CD4-positive, alpha-beta T cell treated with Interleukin-17A for 4 hours (primary cell): ENCODE results near the gene ACOT6.
A peak's percentile ranks its signal among the peaks of the same experiment; 100 is the strongest.
"Not testable (repeated sequence)": the region's sequence is repeated elsewhere in the genome, so short reads cannot be mapped to it uniquely, and the experiment has no call there.

Experiments
- DNase-seq: peaks from one replicate; pipeline ENCODE4 v3.0.0-alpha.2; 2020; ENCODE audit warnings: mixed read lengths

The ACOT6 gene

DNA sequence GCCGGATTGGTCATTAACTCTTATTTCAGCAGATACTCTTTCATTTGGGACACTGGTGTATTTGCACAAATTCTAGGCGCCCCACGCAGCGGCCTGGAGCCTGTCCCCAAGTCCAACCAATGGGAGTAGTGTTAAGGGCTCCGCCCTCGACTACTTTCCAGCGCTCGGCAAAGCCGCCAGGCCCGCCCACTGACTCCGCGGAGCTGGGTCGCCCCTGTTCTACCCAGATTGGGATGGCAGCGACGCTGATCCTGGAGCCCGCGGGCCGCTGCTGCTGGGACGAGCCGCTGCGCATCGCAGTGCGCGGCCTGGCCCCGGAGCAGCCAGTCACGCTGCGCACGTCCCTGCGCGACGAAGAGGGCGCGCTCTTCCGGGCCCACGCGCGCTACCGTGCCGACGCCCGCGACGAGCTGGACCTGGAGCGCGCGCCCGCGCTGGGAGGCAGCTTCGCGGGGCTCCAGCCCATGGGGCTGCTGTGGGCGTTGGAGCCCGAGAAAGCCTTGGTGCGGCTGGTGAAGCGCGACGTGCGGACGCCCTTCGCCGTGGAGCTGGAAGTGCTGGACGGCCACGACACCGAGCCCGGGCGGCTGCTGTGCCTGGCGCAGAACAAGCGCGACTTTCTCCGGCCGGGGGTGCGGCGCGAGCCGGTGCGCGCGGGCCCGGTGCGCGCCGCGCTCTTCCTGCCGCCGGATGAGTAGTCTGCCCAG, at the start of gene ACOT6:
Gene ACOT6, plus strand, starts transcription at position 179 of the 707 bp plus-strand sequence. Its CDS starts 55 bp downstream, at position 234.
- peak; percentile 78 for DNase-seq

DNA sequence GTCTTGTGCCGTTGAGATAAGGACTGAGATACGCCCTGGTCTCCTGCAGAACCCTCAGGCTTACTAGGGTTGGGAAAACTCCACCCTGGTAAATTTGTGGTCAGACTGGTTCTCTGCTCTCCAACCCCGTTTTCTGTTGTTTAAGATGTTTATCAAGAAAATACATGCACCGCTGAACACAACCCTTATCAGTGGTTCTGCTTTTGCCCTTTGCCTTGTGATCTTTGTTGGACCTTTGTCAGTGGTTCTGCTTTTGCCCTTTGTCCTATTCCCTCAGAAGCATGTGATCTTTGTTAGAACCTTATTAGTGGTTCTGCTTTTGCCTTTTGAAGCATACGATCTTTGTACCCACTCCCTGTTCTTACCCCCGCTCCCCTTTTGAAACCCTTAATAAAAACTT, 49.6 kb upstream of the ACOT6 start:
- DNase-seq, result not testable (repeated sequence)

DNA sequence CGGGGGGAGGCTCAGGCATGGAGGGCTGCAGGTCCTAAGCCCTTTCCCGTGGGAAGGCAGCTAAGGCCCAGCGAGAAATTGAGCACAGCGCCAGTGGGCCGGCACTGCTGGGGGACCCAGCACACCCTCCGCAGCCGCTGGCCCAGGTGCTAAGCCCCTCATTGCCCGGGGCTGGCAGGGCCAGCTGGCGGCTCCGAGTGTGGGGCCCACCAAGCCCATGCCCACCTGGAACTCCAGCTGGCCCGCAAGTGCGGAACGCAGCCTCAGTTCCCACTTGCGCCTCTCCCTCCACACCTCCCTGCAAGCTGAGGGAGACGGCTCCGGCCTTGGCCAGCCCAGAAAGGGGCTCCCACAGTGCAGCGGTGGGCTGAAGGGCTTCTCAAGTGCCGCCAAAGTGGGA, 45.9 kb upstream of the ACOT6 start:
- DNase-seq, result not testable (repeated sequence)

DNA sequence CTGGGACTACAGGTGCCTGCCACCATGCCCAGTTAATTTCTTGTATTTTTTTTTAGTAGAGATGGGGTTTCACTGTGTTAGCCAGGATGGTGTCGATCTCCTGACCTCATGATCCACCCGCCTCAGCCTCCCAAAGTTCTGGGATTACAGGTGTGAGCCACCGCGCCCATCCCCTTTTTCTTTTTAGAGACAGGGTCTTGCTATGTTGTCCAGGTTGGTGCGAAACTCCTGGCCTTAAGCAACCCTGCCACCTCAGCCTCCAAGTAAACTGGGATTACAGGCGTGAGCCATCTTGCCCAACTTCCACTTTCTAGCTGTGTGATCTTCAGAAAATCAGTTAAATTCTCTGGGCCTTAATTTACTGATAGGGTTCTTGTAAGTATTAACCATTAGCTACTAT, 45.4 kb upstream of the ACOT6 start:
- not testable (repeated sequence) for DNase-seq

GRCh38 chr14:73567358-73567757, 45.0 kb upstream of the ACOT6 start:
- DNase-seq, result no peak

DNA sequence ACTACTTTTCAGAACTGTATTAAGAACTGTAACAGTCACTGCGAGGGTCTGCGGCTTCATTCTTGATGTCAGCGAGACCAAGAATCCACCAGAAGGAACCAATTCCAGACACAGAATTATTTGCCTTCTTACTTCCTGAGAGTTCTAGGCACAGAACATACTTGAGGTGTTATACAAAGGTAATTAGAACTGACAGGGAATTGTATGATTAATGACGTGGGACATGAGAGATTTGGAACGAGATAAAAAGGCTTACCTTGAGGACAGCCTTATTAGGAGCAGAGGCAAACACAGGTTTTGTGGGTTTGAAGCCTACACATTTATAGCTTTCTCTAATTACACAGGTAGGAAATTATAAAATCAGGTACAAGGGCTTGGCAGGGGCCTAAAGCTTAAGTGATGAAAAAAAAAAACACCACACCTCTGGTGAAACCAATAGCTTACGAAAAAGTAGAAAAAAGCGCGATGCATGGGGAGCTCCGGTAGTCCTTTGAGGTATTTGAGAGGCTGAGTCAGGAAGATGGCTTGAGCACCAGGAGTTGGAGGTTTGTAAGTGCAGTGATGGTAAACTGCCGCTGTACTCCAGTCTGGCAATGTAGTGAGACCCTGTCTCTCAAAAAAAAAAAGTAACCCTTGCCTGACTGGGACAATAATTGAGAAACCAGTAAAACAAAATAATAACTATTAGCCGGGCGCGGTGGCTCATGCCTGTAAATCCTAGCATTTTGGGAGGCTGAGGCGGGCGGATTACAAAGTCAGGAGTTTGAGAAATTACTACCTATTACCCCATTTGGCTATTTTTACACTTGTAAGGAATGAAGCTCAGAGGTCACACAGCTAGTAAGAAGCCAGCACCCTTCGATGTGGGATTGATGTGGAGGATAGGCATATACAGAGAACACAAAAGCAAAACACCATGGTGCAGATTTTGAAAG, 44.1 kb upstream of the ACOT6 start:
- DNase-seq, result peak; percentile 52

GRCh38 chr14:73568886-73569184, 43.5 kb upstream of the ACOT6 start:
- DNase-seq, result not testable (repeated sequence)

DNA sequence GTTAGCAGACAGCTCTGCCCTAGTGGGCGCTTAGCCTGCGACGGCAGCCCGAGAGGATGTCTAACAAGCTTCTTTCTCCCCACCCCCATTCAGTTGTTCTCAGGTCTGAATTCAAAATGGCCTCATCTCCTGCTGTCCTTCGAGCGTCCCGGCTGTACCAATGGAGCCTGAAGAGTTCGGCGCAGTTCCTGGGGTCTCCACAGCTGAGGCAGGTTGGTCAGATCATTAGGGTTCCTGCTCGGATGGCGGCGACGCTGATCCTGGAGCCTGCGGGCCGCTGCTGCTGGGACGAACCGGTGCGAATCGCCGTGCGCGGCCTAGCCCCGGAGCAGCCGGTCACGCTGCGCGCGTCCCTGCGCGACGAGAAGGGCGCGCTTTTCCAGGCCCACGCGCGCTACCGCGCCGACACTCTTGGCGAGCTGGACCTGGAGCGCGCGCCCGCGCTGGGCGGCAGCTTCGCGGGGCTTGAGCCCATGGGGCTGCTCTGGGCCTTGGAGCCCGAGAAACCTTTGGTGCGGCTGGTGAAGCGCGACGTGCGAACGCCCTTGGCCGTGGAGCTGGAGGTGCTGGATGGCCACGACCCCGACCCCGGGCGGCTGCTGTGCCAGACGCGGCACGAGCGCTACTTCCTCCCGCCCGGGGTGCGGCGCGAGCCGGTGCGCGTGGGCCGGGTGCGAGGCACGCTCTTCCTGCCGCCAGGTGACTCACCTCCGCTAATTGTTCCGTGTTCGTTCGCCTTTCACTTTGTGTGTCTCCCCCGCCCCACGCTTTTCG, 42.9 kb upstream of the ACOT6 start, which contains the start of gene ACOT2:
Gene ACOT2, plus strand, starts transcription at position 29 of the 774 bp plus-strand sequence. Its CDS starts 28 bp downstream, at position 57.
- DNase-seq, result peak; percentile 88

GRCh38 chr14:73570913-73571312, 41.4 kb upstream of the ACOT6 start:
- DNase-seq, result peak; percentile 67

DNA sequence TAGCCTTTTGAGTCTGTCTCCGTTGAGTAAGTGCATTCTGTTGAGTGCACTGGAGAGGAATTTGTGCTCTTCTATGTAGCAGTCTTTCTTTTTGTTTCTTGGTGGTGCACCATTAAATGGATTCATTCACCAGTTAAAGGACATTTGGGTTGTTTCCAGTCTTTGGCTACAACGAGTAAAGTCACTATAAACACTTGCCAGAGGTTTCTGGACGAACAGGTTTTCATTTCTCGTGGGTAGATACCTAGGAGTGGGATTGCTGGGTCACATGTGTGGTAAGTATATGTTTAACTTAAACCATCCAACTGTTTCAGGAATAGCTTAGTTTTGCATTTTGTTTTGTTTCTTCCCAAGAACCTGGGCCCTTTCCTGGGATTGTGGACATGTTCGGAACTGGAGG, 39.3 kb upstream of the ACOT6 start:
- DNase-seq, result not testable (repeated sequence)

- not testable (repeated sequence) for DNase-seq
These were observed 38.6 kb upstream of the ACOT6 start for GRCh38 chr14:73573740-73574139.

DNA sequence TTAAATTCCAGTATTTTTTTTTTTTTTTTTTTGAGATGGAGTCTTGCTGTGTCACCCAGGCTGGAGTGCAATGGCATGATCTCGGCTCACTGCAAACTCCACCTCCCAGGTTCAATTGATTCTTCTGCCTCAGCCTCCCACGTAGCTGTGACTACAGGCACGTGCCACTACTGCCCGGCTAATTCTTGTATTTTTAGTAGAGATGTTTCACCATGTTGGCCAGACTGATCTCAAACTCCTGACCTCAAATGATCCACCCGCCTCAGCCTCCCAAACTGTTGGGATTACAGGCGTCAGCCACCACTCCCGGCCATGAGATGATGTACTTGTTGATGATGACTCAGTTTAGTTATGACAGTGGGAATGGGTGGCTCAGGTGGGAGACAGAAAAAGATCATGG, 38.1 kb upstream of the ACOT6 start:
- not testable (repeated sequence) for DNase-seq

GRCh38 chr14:73576391-73576790, 35.9 kb upstream of the ACOT6 start:
- no peak for DNase-seq

- DNase-seq, result not testable (repeated sequence)
These were observed 35.1 kb upstream of the ACOT6 start for GRCh38 chr14:73577214-73577613.

DNA sequence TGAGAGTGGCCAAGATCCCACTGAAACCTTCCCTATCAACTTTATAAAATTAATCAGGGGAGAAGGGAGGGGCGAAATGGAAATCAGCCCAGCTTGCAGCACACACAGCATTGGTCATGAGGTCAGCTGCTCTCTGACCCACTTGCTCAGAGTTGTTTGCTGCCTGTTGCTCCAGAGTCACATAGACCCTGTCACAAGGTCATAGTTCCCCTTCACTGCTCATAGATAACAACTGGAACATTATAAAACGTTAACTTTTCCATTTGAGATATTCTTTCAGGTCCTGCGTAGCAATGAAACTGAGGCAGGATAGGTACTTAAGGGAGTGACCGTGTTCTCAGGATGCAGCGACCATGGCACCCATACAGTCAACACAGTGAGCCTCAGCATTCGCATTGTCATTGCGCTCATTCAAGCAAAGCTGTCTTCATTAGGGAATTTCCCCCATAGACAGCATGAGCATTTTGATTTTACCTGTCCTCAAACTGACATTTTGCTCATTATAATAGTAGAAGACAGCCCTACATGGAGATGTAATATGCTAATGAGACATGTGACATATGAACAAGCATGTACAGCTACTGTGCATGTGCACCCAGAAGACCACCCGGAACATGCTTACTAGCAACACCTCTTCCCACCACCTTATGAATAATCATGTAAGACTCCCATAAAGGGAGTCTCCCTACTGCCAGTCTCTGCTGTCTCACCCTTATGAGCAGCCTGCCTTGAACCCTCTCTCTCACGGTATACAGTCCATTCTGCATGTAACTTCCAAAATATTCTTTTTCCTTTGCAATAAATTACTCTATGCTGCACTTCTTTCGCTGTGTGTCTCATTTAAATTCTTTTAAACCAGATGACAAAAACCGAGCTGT, 30.0 kb upstream of the ACOT6 start:
- not testable (repeated sequence) for DNase-seq

DNA sequence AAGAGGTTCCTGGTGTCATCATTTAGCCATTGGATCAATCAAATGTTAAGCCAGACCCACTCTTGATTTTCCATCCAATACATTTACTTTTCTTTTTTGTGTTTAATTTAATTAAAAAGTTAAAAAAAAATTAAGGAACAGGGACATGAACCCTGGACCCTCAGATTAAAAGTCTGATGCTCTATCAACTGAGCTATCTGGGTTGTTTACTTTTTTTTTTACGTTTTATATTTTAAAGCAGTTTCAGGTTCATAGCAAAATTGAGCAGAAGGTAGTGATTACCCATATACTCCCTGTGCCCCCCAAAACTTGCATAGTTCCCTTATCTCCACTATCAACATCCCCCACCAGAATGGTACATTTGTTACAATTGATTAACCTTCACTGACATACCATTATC, 23.6 kb upstream of the ACOT6 start:
- no peak for DNase-seq

DNA sequence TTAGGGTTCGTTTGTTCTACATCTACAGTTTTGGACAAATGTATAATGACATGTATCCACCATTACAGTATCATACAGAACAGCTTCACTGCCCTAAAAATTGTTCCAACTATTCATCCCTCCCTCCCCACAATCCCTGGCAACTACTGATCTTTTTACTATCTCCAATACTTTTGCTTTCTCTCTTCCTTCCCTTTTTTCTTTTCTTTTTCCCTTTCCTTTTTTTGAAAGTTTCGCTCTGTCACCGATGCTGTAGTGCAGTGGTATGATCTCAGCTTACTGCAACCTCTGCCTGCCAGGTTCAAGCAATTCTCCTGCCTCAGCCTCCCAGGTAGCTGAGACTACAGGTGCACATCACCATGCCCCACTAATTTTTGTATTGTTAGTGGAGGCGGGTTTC, 23.2 kb upstream of the ACOT6 start:
- DNase-seq, result no peak

DNA sequence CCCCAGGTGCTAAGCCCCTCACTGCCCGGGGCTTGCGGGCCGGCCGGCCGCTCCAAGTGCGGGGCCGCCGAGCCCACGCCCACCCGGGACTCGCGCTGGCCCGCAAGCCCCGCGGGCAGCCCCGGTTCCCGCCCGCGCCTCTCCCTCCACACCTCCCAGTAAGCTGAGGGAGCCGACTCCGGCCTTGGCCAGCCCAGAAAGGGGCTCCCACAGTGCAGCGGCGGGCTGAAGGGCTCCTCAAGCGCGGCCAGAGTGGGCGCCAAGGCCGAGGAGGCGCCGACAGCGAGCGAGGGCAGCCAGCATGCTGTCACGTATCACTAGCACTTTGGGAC, 21.7 kb upstream of the ACOT6 start:
- not testable (repeated sequence) for DNase-seq

DNA sequence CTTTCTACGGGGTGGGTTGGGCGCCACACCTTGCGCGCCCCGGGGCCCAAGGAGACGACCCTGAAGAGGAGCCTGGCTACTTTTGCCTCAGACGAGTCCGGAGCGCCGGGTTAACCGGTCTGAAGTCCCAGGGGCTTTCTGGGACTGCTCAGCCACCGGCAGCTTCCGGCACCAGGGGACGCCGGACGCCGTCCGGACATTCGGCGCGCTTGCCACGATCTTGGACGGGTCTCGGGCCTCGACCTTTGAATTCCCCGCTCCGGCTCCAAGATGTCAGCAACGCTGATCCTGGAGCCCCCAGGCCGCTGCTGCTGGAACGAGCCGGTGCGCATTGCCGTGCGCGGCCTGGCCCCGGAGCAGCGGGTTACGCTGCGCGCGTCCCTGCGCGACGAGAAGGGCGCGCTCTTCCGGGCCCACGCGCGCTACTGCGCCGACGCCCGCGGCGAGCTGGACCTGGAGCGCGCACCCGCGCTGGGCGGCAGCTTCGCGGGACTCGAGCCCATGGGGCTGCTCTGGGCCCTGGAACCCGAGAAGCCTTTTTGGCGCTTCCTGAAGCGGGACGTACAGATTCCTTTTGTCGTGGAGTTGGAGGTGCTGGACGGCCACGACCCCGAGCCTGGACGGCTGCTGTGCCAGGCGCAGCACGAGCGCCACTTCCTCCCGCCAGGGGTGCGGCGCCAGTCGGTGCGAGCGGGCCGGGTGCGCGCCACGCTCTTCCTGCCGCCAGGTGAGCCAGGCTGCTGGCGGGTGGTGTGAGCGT, 20.4 kb upstream of the ACOT6 start, which contains the start of gene ACOT4:
Gene ACOT4, plus strand, starts transcription at position 184 of the 760 bp plus-strand sequence. Its CDS starts 87 bp downstream, at position 271.
- peak; percentile 75 for DNase-seq

- no peak for DNase-seq
These were observed 17.8 kb upstream of the ACOT6 start for GRCh38 chr14:73594491-73594890.

- DNase-seq, result no peak
These were observed 12.8 kb upstream of the ACOT6 start for GRCh38 chr14:73599499-73599898.
